ENCODE results near the gene PCMTD2.

- TF ChIP-seq EZH2 (IDR thresholded peaks at IDR 0.05) (no peak), POLR2AphosphoS5 (IDR thresholded peaks at IDR 0.05; ENCODE audit: borderline replicate concordance, low read depth, low read length) (no peak), FOXP2 (optimal IDR thresholded peaks at IDR 0.05; ENCODE audit: control extremely low read depth, extremely low read length, insufficient read depth) (no peak)
Observed at GRCh38 chr20:64250027-64250426, 5.5 kb upstream of the PCMTD2 start.

All from SK-N-MC (cell line).